Neuronal stem cell (in vitro differentiated cells): Measurements from ENCODE around the gene KLF13.
A peak's percentile ranks its signal among the peaks of the same experiment; 100 is the strongest.

ENCODE experiments used
- DNase-seq: peaks from one replicate; pipeline ENCODE4 v3.0.0-alpha.2; 2013; ENCODE audit warnings: low spot score
- H2AFZ ChIP-seq: one replicate; pipeline ENCODE4 v1.6.1; 2013; ENCODE audit warnings: mild to moderate bottlenecking, low read length, inconsistent platforms
- H2AK5ac ChIP-seq: 2 replicates; pipeline ENCODE4 v1.6.1; 2013; ENCODE audit warnings: low read depth, mild to moderate bottlenecking, inconsistent platforms, low read length, moderate library complexity, mixed read lengths
- H2BK120ac ChIP-seq: 2 replicates; pipeline ENCODE4 v1.6.1; 2013; ENCODE audit warnings: low read depth, mild to moderate bottlenecking, inconsistent platforms, low read length, moderate library complexity, mixed read lengths
- H2BK12ac ChIP-seq: one replicate; pipeline ENCODE4 v1.6.1; 2013; ENCODE audit warnings: low read length, inconsistent platforms
- H2BK15ac ChIP-seq: 2 replicates; pipeline ENCODE4 v1.6.1; 2013; ENCODE audit warnings: mild to moderate bottlenecking, low read length, inconsistent platforms, mixed read lengths
- H2BK5ac ChIP-seq: one replicate; pipeline ENCODE4 v1.6.1; 2013; ENCODE audit warnings: inconsistent platforms, mild to moderate bottlenecking, low read length, moderate library complexity
- H3K14ac ChIP-seq: one replicate; pipeline ENCODE4 v1.6.1; 2013; ENCODE audit warnings: low read length, inconsistent platforms
- H3K18ac ChIP-seq: 2 replicates; pipeline ENCODE4 v1.6.1; 2013; ENCODE audit warnings: low read length, inconsistent platforms
- H3K23ac ChIP-seq: 2 replicates; pipeline ENCODE4 v1.6.1; 2013; ENCODE audit warnings: low read depth, mild to moderate bottlenecking, mixed read lengths, low read length, inconsistent platforms; ENCODE audit not compliant: poor library complexity
- H3K27ac ChIP-seq: replicated peaks from 3 replicates; pipeline ENCODE4 v1.5.1; 2013; ENCODE audit warnings: low read length, inconsistent platforms
- H3K27me3 ChIP-seq, 3 experiments: 2 replicates each; pipeline ENCODE4 v1.6.1; 2013; ENCODE audit warnings: low read length in 3 of 3, mild to moderate bottlenecking in 2 of 3, inconsistent platforms in 1 of 3, low read depth in 1 of 3, mixed read lengths in 1 of 3, moderate library complexity in 1 of 3; ENCODE audit not compliant: control insufficient read depth in 3 of 3, insufficient read depth in 3 of 3
- H3K36me3 ChIP-seq, 2 donors: replicated peaks in 1 of 2; 2 replicates each; pipeline ENCODE4 v1.6.1; 2013; ENCODE audit warnings: low read length in 2 of 2; ENCODE audit not compliant: control insufficient read depth in 2 of 2, insufficient read depth in 2 of 2
- H3K4ac ChIP-seq: 2 replicates; pipeline ENCODE4 v1.6.1; 2013; ENCODE audit warnings: inconsistent platforms, mild to moderate bottlenecking, low read length, moderate library complexity
- H3K4me1 ChIP-seq, 2 donors: 1 replicate in 1 of 2; 2 replicates in 1 of 2; pipeline ENCODE4 v1.6.1; 2013; ENCODE audit warnings: low read length in 2 of 2, low read depth in 1 of 2; ENCODE audit not compliant: control insufficient read depth in 2 of 2, insufficient read depth in 1 of 2
- H3K4me2 ChIP-seq: one replicate; pipeline ENCODE4 v1.6.1; 2013; ENCODE audit warnings: mild to moderate bottlenecking, low read length, inconsistent platforms; ENCODE audit not compliant: insufficient read depth, poor library complexity, severe bottlenecking
- H3K4me3 ChIP-seq, 2 donors: 2 replicates each; pipeline ENCODE4 v1.5.1; 2013; ENCODE audit warnings: low read length in 2 of 2, mild to moderate bottlenecking in 2 of 2, inconsistent platforms in 1 of 2, moderate library complexity in 1 of 2
- H3K79me1 ChIP-seq: one replicate; pipeline ENCODE4 v1.6.1; 2013; ENCODE audit warnings: low read depth, mild to moderate bottlenecking, inconsistent platforms, low read length, moderate library complexity
- H3K9ac ChIP-seq: one replicate; pipeline ENCODE4 v1.6.1; 2013; ENCODE audit warnings: mild to moderate bottlenecking, low read depth, low read length, inconsistent platforms; ENCODE audit not compliant: poor library complexity
- H3K9me3 ChIP-seq, 2 donors: replicated peaks in 1 of 2; 2 replicates each; pipeline versions ENCODE3 to v1.6.1; 2013; ENCODE audit warnings: low read length in 2 of 2, mild to moderate bottlenecking in 2 of 2, inconsistent platforms in 1 of 2, low read depth in 1 of 2, mixed read lengths in 1 of 2, moderate library complexity in 1 of 2; ENCODE audit not compliant: control insufficient read depth in 2 of 2, insufficient read depth in 1 of 2
- H4K8ac ChIP-seq: one replicate; pipeline ENCODE4 v1.6.1; 2013; ENCODE audit warnings: low read depth, mild to moderate bottlenecking, inconsistent platforms, low read length, moderate library complexity
- H4K91ac ChIP-seq: one replicate; pipeline ENCODE4 v1.6.1; 2013; ENCODE audit warnings: low read length, low read depth, mild to moderate bottlenecking, inconsistent platforms; ENCODE audit not compliant: poor library complexity
- WGBS, 2 donors: extraction: QIAGEN DNeasy Blood & Tissue Kit; methylation state at CpG; one replicate each; pipeline ENCODE4 v1.1.7; 2013; ENCODE audit warnings: missing lambda C conversion rate in 2 of 2, mixed read lengths in 1 of 2; ENCODE audit not compliant: insufficient read length in 2 of 2, insufficient replicate concordance in 1 of 2; ENCODE audit errors: extremely low coverage in 2 of 2; 5-methylcytosine and 5-hydroxymethylcytosine counted together

Gene KLF13

GRCh38 chr15:31384568-31384967 is 57.9 kb downstream of the KLF13 start:
- Histone ChIP-seq H3K79me1 (no peaks in the 10 kb centered on the region), H2AFZ (no peak overlapping the region), H3K4me1 (no peaks in the 10 kb centered on the region), H2AK5ac (no peak overlapping the region), H2BK12ac (no peak overlapping the region), H2BK5ac (no peak overlapping the region), H4K91ac (no peak overlapping the region), H2BK120ac (no peak overlapping the region), H3K27me3 (peaks cover 0 to 2% (median 0%) of the 10 kb centered on the region in 3 experiments), H3K9ac (no peak overlapping the region), H3K14ac (no peak overlapping the region), H3K18ac (no peak overlapping the region), H2BK15ac (no peak overlapping the region), H3K4ac (no peak overlapping the region), H4K8ac (no peak overlapping the region), H3K9me3 (peaks cover 5 to 8% of the 10 kb centered on the region in 2 donors), H3K4me2 (no peak overlapping the region), H3K4me3 (no peak overlapping the region), H3K36me3 (peaks cover 0 to 3% of the 10 kb centered on the region in 2 donors), H3K27ac (no peak overlapping the region), H3K23ac (no peak overlapping the region)
- WGBS, 2 donors: no CpG with 5 or more reads among the region's 4 CpGs
- DNase-seq: no peak

DNA sequence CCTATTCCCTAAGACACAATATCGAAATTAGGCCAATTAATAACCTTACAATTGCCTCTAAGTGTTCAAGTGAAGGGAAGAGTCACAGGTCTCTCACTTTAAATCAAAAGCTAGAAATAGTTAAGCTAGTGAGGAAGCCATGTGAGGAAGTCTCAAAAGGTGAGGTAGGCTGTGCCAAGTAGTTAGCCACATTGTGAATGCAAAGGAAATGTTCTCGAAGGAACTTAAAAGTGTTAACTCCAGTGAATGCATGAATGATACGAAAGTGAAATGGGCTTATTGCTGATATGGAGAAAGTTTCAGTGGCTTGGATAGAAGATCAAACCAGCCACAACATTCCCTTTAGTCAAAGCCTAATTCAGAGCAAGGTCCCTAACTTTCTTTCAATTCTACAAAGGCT is 59.1 kb downstream of the KLF13 start:
- no peak overlapping the region for H2BK5ac ChIP-seq
- H4K91ac ChIP-seq: no peak overlapping the region
- no peak overlapping the region for H3K23ac ChIP-seq
- no peak overlapping the region for H2BK120ac ChIP-seq
- H3K4me2 ChIP-seq: no peak overlapping the region
- no peak for DNase-seq
- WGBS, 2 donors: no CpG with 5 or more reads among the region's 3 CpGs
- no peak overlapping the region for H3K9ac ChIP-seq
- H3K4me3 ChIP-seq: no peak overlapping the region
- no peak overlapping the region for H3K27ac ChIP-seq
- H2BK15ac ChIP-seq: no peak overlapping the region
- H3K36me3 ChIP-seq: no peaks in the 10 kb centered on the region
- H3K27me3 ChIP-seq: peaks cover 0 to 7% (median 2%) of the 10 kb centered on the region in 3 experiments
- H2AFZ ChIP-seq: no peak overlapping the region
- H4K8ac ChIP-seq: no peak overlapping the region
- H3K14ac ChIP-seq: no peak overlapping the region
- H2BK12ac ChIP-seq: no peak overlapping the region
- H3K4me1 ChIP-seq: peaks cover 0 to under 1% of the 10 kb centered on the region in 2 donors
- no peaks in the 10 kb centered on the region for H3K79me1 ChIP-seq
- no peak overlapping the region for H2AK5ac ChIP-seq
- peaks cover 6 to 14% of the 10 kb centered on the region in 2 donors for H3K9me3 ChIP-seq
- H3K4ac ChIP-seq: no peak overlapping the region
- no peak overlapping the region for H3K18ac ChIP-seq

- no CpG with 5 or more reads among the region's 2 CpGs for WGBS, 2 donors
- no peak overlapping the region for H2AFZ ChIP-seq
- H3K14ac ChIP-seq: no peak overlapping the region
- H2BK15ac ChIP-seq: no peak overlapping the region
- no peak for DNase-seq
- H2BK120ac ChIP-seq: no peak overlapping the region
- H4K8ac ChIP-seq: no peak overlapping the region
- H4K91ac ChIP-seq: no peak overlapping the region
- H3K27me3 ChIP-seq: peaks cover 0 to 12% (median 7%) of the 10 kb centered on the region in 3 experiments
- no peak overlapping the region for H3K4me2 ChIP-seq
- no peak overlapping the region for H2AK5ac ChIP-seq
- H3K9me3 ChIP-seq: peaks cover 3 to 13% of the 10 kb centered on the region in 2 donors
- H3K9ac ChIP-seq: no peak overlapping the region
- no peak overlapping the region for H2BK12ac ChIP-seq
- no peak overlapping the region for H3K4me3 ChIP-seq
- H3K18ac ChIP-seq: no peak overlapping the region
- H3K23ac ChIP-seq: no peak overlapping the region
- H3K4ac ChIP-seq: no peak overlapping the region
- H2BK5ac ChIP-seq: no peak overlapping the region
- H3K27ac ChIP-seq: no peak overlapping the region
- H3K4me1 ChIP-seq: peaks cover 1 to 2% of the 10 kb centered on the region in 2 donors
- peaks cover 2% of the 10 kb centered on the region for H3K79me1 ChIP-seq
- no peaks in the 10 kb centered on the region for H3K36me3 ChIP-seq
Observed at GRCh38 chr15:31387092-31387478, 60.5 kb downstream of the KLF13 start.

- Histone ChIP-seq H3K4me1 (peaks cover 1 to 3% of the 10 kb centered on the region in 2 donors), H2BK120ac (no peak overlapping the region), H3K27me3 (peaks cover 2 to 16% (median 11%) of the 10 kb centered on the region in 3 experiments), H4K8ac (no peak overlapping the region), H3K14ac (peak overlapping the region; percentile 56), H3K18ac (peak overlapping the region; percentile 83), H3K9ac (no peak overlapping the region), H4K91ac (no peak overlapping the region), H2BK5ac (no peak overlapping the region), H2AFZ (no peak overlapping the region), H3K36me3 (no peaks in the 10 kb centered on the region), H3K9me3 (peaks cover 3 to 13% of the 10 kb centered on the region in 2 donors), H3K23ac (no peak overlapping the region), H3K4ac (no peak overlapping the region), H2BK15ac (no peak overlapping the region), H3K4me3 (no peak overlapping the region), H2AK5ac (peak overlapping the region; percentile 81), H3K79me1 (peaks cover 2% of the 10 kb centered on the region), H2BK12ac (no peak overlapping the region), H3K4me2 (no peak overlapping the region), H3K27ac (no peak overlapping the region)
- WGBS, 2 donors: no CpG with 5 or more reads among the region's 6 CpGs
- no peak for DNase-seq
Observed at GRCh38 chr15:31387479-31388118, 61.0 kb downstream of the KLF13 start.
